Posterior vena cava (tissue), 2 donors: Measurements from ENCODE around the gene CDK5. TPM values are rescaled to one million over a fixed set of nuclear protein-coding genes. Genes with fewer than 3 reads are reported as not detected.

ENCODE experiments used
- DNase-seq: peaks from one replicate; pipeline ENCODE4 v3.0.0-alpha.2; 2020; ENCODE audit warnings: low spot score
- intact Hi-C, 2 donors: fragments of 100-400 bp; cut with DNase I; formaldehyde crosslinking; loops; one replicate each; pipeline versions ENCODE4 v1.14.1 to v1.14.2; 2022 to 2023
- total RNA-seq, 2 donors: library from RNA; stranded (reverse); fragmentation: NEBNext Ultra II Directional; extraction: Animal tissue kit (Norgen Biotek cat#: 25700); gene quantifications; one replicate each; pipeline ENCODE4 v1.2.1, GENCODE V29; 2021
- donor health status: DM: yes; HTN: yes; CAD: no.
- donor health status: DM: yes; HTN: yes; CAD: no.

The CDK5 gene
- total RNA-seq, 2 donors from 2014 or later: 5.2 to 7.3 TPM

DNA sequence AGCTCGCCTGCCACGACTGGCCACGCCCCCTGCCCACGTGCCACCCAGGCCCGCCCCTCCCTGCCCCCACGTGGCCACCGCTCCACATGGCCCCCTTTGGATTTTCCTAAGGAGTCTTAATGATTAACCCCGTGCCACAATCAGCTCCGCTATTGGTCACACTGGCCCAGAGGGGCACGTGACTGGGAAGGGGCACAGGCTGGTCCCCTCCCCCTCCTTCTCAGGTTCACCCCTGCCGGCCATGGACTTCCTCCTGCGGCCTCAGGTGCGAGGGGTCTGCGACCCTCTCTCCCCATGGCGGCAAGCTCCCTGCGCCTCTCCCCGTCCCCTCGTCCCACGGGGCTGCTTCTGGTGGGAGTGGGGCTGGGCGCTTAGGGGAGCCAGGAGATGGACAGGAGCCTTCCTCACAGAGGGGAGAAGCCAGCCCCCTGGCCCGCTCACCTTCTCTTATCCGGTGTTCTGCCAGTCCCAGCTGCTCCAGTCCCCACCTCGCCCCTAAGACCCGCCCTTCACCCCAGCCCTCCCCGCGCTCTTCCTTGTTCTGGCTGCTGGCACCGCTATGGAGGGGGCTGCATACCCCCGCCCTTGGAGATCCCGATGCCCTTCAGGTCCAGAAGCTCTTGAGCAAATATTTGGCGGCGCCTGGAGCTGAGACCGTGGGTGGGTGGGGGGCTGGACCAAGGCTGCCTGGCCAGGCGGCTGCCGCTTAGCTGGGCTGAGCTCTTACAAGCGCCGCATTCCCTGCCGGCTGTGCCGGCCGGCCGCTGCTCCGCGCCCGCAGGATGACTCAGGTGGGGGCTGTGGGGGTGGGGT is 4.9 kb upstream of the CDK5 start:
- DNase-seq: peak; percentile 89
- intact Hi-C loops: no loop called here

- DNase-seq: no peak
- intact Hi-C loops: no loop called here
These were observed 4.4 kb upstream of the CDK5 start for GRCh38 chr7:151062111-151062398.

DNA sequence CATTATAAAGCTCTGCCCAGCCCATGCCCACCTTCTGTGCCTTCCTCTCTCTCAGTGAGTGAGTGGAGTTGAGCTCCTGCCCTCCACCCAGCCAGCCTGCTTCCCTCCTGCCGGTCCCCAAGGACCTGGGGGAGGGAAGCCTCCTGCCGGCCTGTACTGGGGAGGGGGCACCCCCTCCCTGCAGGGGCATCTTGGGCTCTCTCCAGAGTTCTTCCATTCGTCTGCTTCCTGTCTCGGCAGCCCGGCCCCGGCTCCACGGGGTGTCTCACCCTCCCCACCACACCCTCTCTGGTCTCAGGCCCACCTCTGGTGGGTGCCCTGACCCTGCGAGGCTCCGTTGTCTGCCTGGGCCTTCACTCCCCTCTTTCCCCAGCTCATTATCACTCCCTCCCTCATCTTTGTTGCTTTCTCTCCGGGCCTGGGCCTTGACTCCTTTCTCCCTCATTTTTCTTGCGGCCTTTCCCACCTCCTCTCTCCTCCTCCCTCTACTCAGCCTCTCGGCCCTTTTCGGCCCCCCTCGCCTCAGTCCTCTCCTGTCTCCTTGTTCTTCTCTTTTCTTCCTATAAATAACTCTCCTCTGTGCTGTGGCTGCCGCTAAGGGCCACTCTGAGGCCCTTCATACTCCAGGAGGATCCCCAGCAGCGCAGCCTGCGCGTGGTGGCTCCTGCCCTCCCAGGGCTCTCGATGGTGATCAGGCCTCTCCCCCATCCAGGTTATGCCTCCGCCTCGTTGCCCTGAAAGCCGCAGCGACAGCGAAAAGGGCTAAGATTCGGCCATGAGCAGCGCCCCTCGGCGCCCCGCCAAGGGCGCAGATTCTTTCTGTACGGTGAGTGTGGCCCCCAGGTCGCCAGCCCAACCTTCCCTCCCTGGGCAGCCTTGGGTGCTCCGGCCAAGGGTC is 3.8 kb upstream of the CDK5 start:
- DNase-seq: no peak
- intact Hi-C loops: no loop called here

GRCh38 chr7:151060416-151061212 is 2.9 kb upstream of the CDK5 start:
- no peak for DNase-seq
- intact Hi-C loops: no loop called here

- no peak for DNase-seq
- intact Hi-C loops: no loop called here
These were observed 2.4 kb upstream of the CDK5 start for GRCh38 chr7:151060113-151060415.

DNA sequence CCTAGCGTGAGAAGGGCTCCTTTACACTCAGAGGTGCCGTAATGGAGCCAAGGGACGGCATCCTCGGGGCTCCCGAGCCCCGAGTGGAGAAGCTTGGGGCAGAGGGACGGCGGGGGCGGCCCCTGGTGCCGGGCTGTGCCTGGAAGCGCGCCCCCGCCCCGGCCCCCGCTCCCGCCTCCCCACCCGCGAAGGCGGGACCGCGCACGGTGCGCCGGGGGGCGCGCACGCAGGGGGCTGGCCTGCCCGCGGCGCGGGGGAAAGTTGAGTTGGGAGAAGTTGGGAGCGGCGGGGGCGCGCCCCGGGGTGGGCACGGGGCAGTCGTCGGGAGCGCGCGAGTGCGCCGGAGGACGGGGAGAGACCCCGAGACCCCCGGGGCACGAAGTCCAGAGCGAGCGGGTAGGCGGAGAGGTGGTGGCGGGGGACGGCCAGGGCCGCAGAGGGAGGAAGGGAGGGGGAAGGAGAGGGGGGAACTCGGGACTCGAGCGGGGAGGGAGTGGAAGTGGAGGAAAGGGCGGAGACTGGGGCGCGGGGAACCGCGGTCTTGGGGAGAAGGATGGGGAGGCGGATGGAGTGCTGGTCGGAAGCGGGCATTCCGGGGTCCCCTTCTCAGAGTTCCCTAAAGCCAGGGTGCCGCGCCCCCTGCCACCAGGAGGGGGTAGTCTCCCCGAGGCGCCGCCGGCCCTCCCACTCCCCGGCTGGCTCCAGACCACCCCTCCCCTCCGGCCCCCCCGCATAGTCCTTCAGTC is 1.8 kb upstream of the CDK5 start, which contains the start of gene SLC4A2:
TSS of gene SLC4A2 (plus strand) at position 223 of the 746 bp plus-strand sequence. CDS start 2,399 bp downstream, outside the sequence.
- DNase-seq: peak; percentile 93
- intact Hi-C loops: no loop called here

- no peak for DNase-seq
- intact Hi-C loops: no loop called here
These were observed 1.2 kb upstream of the CDK5 start for GRCh38 chr7:151058781-151059366.

- peak; percentile 99 for DNase-seq
- intact Hi-C loops: no loop called here
These were observed 488 bp upstream of the CDK5 start for GRCh38 chr7:151057989-151058780.

GRCh38 chr7:151056666-151057505 is 811 bp downstream of the CDK5 start:
- DNase-seq: no peak
- intact Hi-C loops: no loop called here

DNA sequence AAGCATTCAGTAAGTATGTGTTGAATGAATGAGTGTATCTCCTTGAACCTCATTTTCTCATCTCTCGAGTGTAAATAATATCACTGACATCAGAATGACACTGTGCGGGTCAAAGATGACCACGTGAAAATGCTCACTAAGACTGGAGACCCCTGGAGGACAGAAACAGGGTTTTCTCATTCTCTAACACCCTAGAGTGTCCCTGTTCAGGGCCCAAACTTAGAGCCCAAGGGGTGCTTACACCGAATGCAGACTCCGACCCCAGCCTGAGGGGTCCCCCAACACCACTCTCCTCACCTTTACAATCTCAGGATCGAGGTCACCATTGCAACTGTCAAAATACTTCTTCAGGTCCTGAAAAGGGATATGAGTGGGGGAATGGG is 1.4 kb downstream of the CDK5 start:
- intact Hi-C loops: no loop called here

GRCh38 chr7:151053751-151054150 is 3.9 kb downstream of the CDK5 start:
- no peak for DNase-seq
- intact Hi-C loops: no loop called here

More for the DNA sequence above, 1.4 kb downstream of the CDK5 start:
- no peak for DNase-seq

GRCh38 chr7:151053096-151053495 is 4.6 kb downstream of the CDK5 start:
- DNase-seq: no peak
- intact Hi-C loops: no loop called here

DNA sequence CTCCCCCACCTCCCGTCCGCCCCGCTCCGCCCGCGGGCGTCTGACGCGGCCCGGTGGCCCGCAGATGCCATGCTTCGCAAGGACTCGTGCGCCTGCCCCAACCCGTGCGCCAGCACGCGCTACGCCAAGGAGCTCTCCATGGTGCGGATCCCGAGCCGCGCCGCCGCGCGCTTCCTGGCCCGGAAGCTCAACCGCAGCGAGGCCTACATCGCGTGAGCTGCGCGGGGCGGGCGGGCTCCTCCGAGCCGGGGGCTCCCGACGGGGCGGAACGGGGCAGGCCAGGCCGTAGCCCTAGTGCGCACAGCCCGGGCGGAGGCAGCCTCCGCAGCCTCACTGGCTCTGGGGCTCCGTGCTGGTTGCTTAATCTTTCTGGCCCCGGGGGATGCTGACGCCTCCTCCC is 6.6 kb downstream of the CDK5 start:
- intact Hi-C loops: no loop called here
- no peak for DNase-seq

- no peak for DNase-seq
- intact Hi-C loops: loop anchor here in 1 of 2 donors (10.0 kb wide), 1 partner anchor 46 kb away; no protein-coding TSS in a partner anchor
These were observed 8.7 kb downstream of the CDK5 start for GRCh38 chr7:151048911-151049463.

- intact Hi-C loops: loop anchor here in 1 of 2 donors (10.0 kb wide), 1 partner anchor 47 kb away; no protein-coding TSS in a partner anchor
- DNase-seq: no peak
These were observed 9.5 kb downstream of the CDK5 start, which contains the start of gene ASIC3 for GRCh38 chr7:151047976-151048815. ASIC3 (plus strand) TSS chr7:151048531; CDS start chr7:151048886, 355 bp downstream.
